Measurements from ENCODE around the gene ZNRD2. TPM values are rescaled to one million over a fixed set of nuclear protein-coding genes. Genes with fewer than 3 reads are reported as not detected.

The ZNRD2 gene
- total RNA-seq, 1 donor from 2014 or later: 68.5 TPM

DNA sequence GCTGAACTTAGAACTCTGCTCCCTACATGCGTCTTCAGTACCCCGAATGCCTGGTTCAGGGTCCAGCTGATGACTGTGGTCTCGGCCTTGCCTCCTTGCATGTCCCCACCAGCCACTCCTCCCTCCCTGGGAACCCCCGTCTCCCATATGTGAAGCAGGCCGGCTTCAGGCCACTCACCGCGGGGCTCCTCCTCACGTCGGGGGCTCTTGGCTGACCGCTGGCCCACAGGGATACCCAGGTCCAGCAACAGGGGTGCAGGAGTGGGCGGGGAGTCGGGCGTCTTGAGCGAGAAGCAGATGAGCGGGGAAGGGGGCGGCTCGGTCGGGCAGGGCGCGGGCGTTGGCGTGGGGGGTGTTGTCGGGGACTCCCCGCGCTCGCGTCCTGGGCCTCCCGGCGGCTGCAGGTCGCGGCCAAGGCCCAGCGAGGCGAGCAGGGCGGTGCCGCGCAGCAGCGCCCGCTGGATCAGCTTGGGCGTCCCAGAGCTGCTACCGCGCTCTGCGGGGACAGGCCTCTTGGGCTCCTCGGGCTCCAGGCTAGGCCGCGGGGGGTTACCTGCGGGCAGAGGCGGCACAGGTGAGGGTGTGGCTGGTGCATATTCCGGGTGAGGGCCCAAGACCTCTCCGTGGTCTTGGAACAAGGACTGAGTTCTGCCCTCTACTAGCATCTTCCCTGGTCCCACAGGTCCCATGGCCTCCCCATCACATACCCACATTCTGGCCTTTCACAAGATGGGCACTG lies 29.1 kb downstream of the ZNRD2 start:
- Histone ChIP-seq H3K9me3 (no peaks in the 10 kb centered on the region), H3K4me3 (no peak overlapping the region), H3K4me1 (peaks cover 17% of the 10 kb centered on the region), H3K27me3 (no peaks in the 10 kb centered on the region), H3K27ac (no peak overlapping the region), H3K36me3 (peaks cover 0 to 34% of the 10 kb centered on the region in 2 donors)
- TF ChIP-seq POLR2AphosphoS5 (IDR thresholded peaks at IDR 0.05; ENCODE audit: insufficient read depth in 1 of 2, low read depth in 1 of 2) (no peak), POLR2A (IDR thresholded peaks at IDR 0.05) (no peak)
- TF ChIP-seq, protein P1, sequence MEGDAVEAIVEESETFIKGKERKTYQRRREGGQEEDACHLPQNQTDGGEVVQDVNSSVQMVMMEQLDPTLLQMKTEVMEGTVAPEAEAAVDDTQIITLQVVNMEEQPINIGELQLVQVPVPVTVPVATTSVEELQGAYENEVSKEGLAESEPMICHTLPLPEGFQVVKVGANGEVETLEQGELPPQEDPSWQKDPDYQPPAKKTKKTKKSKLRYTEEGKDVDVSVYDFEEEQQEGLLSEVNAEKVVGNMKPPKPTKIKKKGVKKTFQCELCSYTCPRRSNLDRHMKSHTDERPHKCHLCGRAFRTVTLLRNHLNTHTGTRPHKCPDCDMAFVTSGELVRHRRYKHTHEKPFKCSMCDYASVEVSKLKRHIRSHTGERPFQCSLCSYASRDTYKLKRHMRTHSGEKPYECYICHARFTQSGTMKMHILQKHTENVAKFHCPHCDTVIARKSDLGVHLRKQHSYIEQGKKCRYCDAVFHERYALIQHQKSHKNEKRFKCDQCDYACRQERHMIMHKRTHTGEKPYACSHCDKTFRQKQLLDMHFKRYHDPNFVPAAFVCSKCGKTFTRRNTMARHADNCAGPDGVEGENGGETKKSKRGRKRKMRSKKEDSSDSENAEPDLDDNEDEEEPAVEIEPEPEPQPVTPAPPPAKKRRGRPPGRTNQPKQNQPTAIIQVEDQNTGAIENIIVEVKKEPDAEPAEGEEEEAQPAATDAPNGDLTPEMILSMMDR (IDR thresholded peaks at IDR 0.05): no peak
- intact Hi-C loops (cut with DNase I): no loop called here
- no peak for DNase-seq (ENCODE audit: extremely low spot score in 2 of 2)

GRCh38 chr11:65599955-65600246 lies 29.6 kb downstream of the ZNRD2 start:
- no peak for DNase-seq (ENCODE audit: extremely low spot score in 2 of 2)
- TF ChIP-seq, protein P1 (IDR thresholded peaks at IDR 0.05): no peak
- TF ChIP-seq POLR2A (IDR thresholded peaks at IDR 0.05): no peak
- no peak for TF ChIP-seq POLR2AphosphoS5 (IDR thresholded peaks at IDR 0.05; ENCODE audit: insufficient read depth in 1 of 2, low read depth in 1 of 2)
- H3K4me3 ChIP-seq: no peak overlapping the region
- H3K36me3 ChIP-seq: peaks cover 0 to 39% of the 10 kb centered on the region in 2 donors
- peaks cover 12% of the 10 kb centered on the region for H3K4me1 ChIP-seq
- no peaks in the 10 kb centered on the region for H3K9me3 ChIP-seq
- intact Hi-C loops (cut with DNase I): no loop called here
- no peak overlapping the region for H3K27ac ChIP-seq
- H3K27me3 ChIP-seq: no peaks in the 10 kb centered on the region

- Histone ChIP-seq H3K27me3 (no peaks in the 10 kb centered on the region), H3K4me3 (no peak overlapping the region), H3K4me1 (peaks cover 21% of the 10 kb centered on the region), H3K36me3 (peaks cover 0 to 33% of the 10 kb centered on the region in 2 donors), H3K27ac (no peak overlapping the region), H3K9me3 (no peaks in the 10 kb centered on the region)
- no peak for DNase-seq (ENCODE audit: extremely low spot score in 2 of 2)
- TF ChIP-seq POLR2A (IDR thresholded peaks at IDR 0.05): no peak
- no peak for TF ChIP-seq POLR2AphosphoS5 (IDR thresholded peaks at IDR 0.05; ENCODE audit: insufficient read depth in 1 of 2, low read depth in 1 of 2)
- TF ChIP-seq, protein P1 (IDR thresholded peaks at IDR 0.05): no peak
- intact Hi-C loops (cut with DNase I): no loop called here
These were observed 34.0 kb downstream of the ZNRD2 start for GRCh38 chr11:65604258-65604657.

- peak; percentile 58 to 80 for TF ChIP-seq POLR2AphosphoS5 (IDR thresholded peaks at IDR 0.05; ENCODE audit: insufficient read depth in 1 of 2, low read depth in 1 of 2)
- TF ChIP-seq, protein P1 (IDR thresholded peaks at IDR 0.05): no peak
- intact Hi-C loops (cut with DNase I): no loop called here
- H3K4me1 ChIP-seq: peaks cover 49% of the 10 kb centered on the region
- H3K9me3 ChIP-seq: no peaks in the 10 kb centered on the region
- H3K27me3 ChIP-seq: no peaks in the 10 kb centered on the region
- peak overlapping the region; percentile 89 for H3K27ac ChIP-seq
- peaks cover 0 to 39% of the 10 kb centered on the region in 2 donors for H3K36me3 ChIP-seq
- DNase-seq (ENCODE audit: extremely low spot score in 2 of 2): peak in 1 of 2 donors; percentile 98
- H3K4me3 ChIP-seq: peak overlapping the region; percentile 34 to 42
These were observed 36.8 kb downstream of the ZNRD2 start for GRCh38 chr11:65606876-65607613.

Data from vagina (tissue), 2 donors.